HFFc6 (cell line): Measurements from ENCODE around the gene PPP6R1. TPM values are rescaled to one million over a fixed set of nuclear protein-coding genes. Genes with fewer than 3 reads are reported as not detected.

Experiments used
- DNase-seq: peaks from one replicate; pipeline ENCODE4 v3.0.0-alpha.2; 2018
- H3K27ac Mint-ChIP-seq: 2 replicates; pipeline ENCODE4 v1.8.0; 2020; ENCODE audit warnings: mild to moderate bottlenecking, mixed read lengths
- H3K27me3 Mint-ChIP-seq: 2 replicates; pipeline ENCODE4 v1.8.0; 2021; ENCODE audit warnings: mild to moderate bottlenecking, moderate library complexity, mixed read lengths; ENCODE audit not compliant: insufficient read depth
- H3K36me3 Mint-ChIP-seq: 2 replicates; pipeline ENCODE4 v1.8.0; 2021; ENCODE audit warnings: low read depth, mixed read lengths
- H3K4me1 Mint-ChIP-seq: 2 replicates; pipeline ENCODE4 v1.8.0; 2020; ENCODE audit warnings: low read depth, mixed read lengths
- H3K4me3 Mint-ChIP-seq: 2 replicates; pipeline ENCODE4 v1.8.0; 2020; ENCODE audit warnings: mild to moderate bottlenecking, moderate library complexity, mixed read lengths
- H3K9me3 Mint-ChIP-seq: 2 replicates; pipeline ENCODE4 v1.8.0; 2020; ENCODE audit warnings: mild to moderate bottlenecking, mixed read lengths
- CTCF ChIP-seq: fragments of 200-600 bp; sonication (generic); IDR thresholded peaks from 2 replicates; pipeline ENCODE4 v1.5.0; 2021; ENCODE audit warnings: antibody characterized with exemption, mild to moderate bottlenecking
- total RNA-seq, 6 experiments: library from RNA; stranded (reverse); fragmentation: NEBNext Ultra II Directional; extraction: Animal tissue kit (Norgen Biotek cat#: 25700); gene quantifications; 2 replicates in 1 of 6; 3 replicates in 5 of 6; pipeline ENCODE4 v1.2.3, GENCODE V29; 2021

The PPP6R1 gene
- total RNA-seq, 6 experiments from 2014 or later: 85.8 to 93.7 (median 88.9) TPM

- Mint-ChIP-seq H3K9me3 (no peaks in the 10 kb centered on the region), H3K27me3 (peaks cover 1% of the 10 kb centered on the region; the same call in 1 of the 2 replicates), H3K27ac (no peak overlapping the region), H3K4me3 (no peak overlapping the region), H3K4me1 (0 out of 2 replicates have a peak, but pooled peaks cover 2% of the 10 kb centered on the region), H3K36me3 (peaks cover 10% of the 10 kb centered on the region)
- TF ChIP-seq CTCF: no peak
- DNase-seq: no peak
Observed at GRCh38 chr19:55242517-55242916, 16.3 kb downstream of the PPP6R1 start.

GRCh38 chr19:55241935-55242464 lies 16.8 kb downstream of the PPP6R1 start:
- Mint-ChIP-seq H3K4me3 (no peak overlapping the region), H3K27me3 (peaks cover 1% of the 10 kb centered on the region; the same call in 1 of the 2 replicates), H3K36me3 (peaks cover 10% of the 10 kb centered on the region), H3K27ac (no peak overlapping the region), H3K4me1 (no peaks in the 10 kb centered on the region), H3K9me3 (no peaks in the 10 kb centered on the region)
- no peak for DNase-seq
- no peak for TF ChIP-seq CTCF

GRCh38 chr19:55241143-55241934 lies 17.5 kb downstream of the PPP6R1 start:
- Mint-ChIP-seq H3K4me3 (no peak overlapping the region), H3K9me3 (no peaks in the 10 kb centered on the region)

GRCh38 chr19:55240713-55241020 lies 18.1 kb downstream of the PPP6R1 start:
- Mint-ChIP-seq H3K27ac (no peak overlapping the region), H3K36me3 (peaks cover 13% of the 10 kb centered on the region), H3K27me3 (peaks cover 1% of the 10 kb centered on the region), H3K4me1 (no peaks in the 10 kb centered on the region), H3K9me3 (no peaks in the 10 kb centered on the region), H3K4me3 (no peak overlapping the region)
- TF ChIP-seq CTCF: no peak
- no peak for DNase-seq

More at GRCh38 chr19:55241143-55241934, 17.5 kb downstream of the PPP6R1 start:
- Mint-ChIP-seq H3K36me3 (peaks cover 13% of the 10 kb centered on the region), H3K27me3 (peaks cover 1% of the 10 kb centered on the region; the same call in 1 of the 2 replicates), H3K27ac (no peak overlapping the region), H3K4me1 (no peaks in the 10 kb centered on the region)
- DNase-seq: no peak
- TF ChIP-seq CTCF: no peak

- peaks cover 21% of the 10 kb centered on the region for H3K36me3 Mint-ChIP-seq
- TF ChIP-seq CTCF: no peak
Observed at GRCh38 chr19:55239004-55239403, 19.8 kb downstream of the PPP6R1 start.

More at GRCh38 chr19:55239004-55239403, 19.8 kb downstream of the PPP6R1 start:
- H3K4me1 Mint-ChIP-seq: no peaks in the 10 kb centered on the region
- no peaks in the 10 kb centered on the region for H3K9me3 Mint-ChIP-seq
- no peak for DNase-seq
- no peak overlapping the region for H3K27ac Mint-ChIP-seq
- H3K27me3 Mint-ChIP-seq: peaks cover 1% of the 10 kb centered on the region
- no peak overlapping the region for H3K4me3 Mint-ChIP-seq
